K562 (cell line): ENCODE measurements around the gene EPHB4. TPM values are rescaled to one million over a fixed set of nuclear protein-coding genes. Genes with fewer than 3 reads are reported as not detected.
A peak's percentile ranks its signal among the peaks of the same experiment; 100 is the strongest.

Experiments
- ASH1L ChIP-seq: fragments of 450-650 bp; IDR thresholded peaks from 2 replicates; pipeline ENCODE4 v1.6.1; 2018; ENCODE audit warnings: borderline replicate concordance, mild to moderate bottlenecking, low read depth; ENCODE audit not compliant: partially characterized antibody
- CBFA2T2 ChIP-seq: fragments of 450-650 bp; conservative IDR thresholded peaks from 2 replicates; pipeline ENCODE4 v1.6.1; 2017; ENCODE audit warnings: mild to moderate bottlenecking
- DPF2 ChIP-seq: fragments of 450-650 bp; IDR thresholded peaks from 2 replicates; pipeline ENCODE4 v1.6.1; 2016
- NCOA4 ChIP-seq: fragments of 450-650 bp; IDR thresholded peaks from 2 replicates; pipeline ENCODE4 v1.6.1; 2018; ENCODE audit warnings: mild to moderate bottlenecking; ENCODE audit not compliant: partially characterized antibody
- NR2C2 ChIP-seq, 2 experiments: fragments of 200-800 bp in 1 of 2; sonication (Bioruptor generic) in 1 of 2; sonication (generic) in 1 of 2; formaldehyde crosslinking in 1 of 2; IDR thresholded peaks; 2 replicates each; pipeline versions ENCODE4 v1.6.1 to v1.8.0; 2016 to 2022; ENCODE audit warnings: mild to moderate bottlenecking in 1 of 2, missing compliant biosample characterization in 1 of 2, missing genetic modification characterization in 1 of 2, missing genetic modification reagents in 1 of 2
- POLR2G ChIP-seq: fragments of 200-400 bp; formaldehyde crosslinking; IDR thresholded peaks from 2 replicates; pipeline ENCODE4 v1.6.1; 2017; ENCODE audit warnings: low read depth, mild to moderate bottlenecking, antibody characterized with exemption, low read length, moderate library complexity
- PURB ChIP-seq: sonication (generic); formaldehyde crosslinking; IDR thresholded peaks from 2 replicates; pipeline ENCODE4 v1.9.0; 2021; ENCODE audit warnings: low read depth, mild to moderate bottlenecking, missing genetic modification reagents
- TCF7L2 ChIP-seq: fragments of 150-350 bp; IDR thresholded peaks from 2 replicates; pipeline ENCODE4 v1.6.1; 2016; ENCODE audit warnings: low read depth, mild to moderate bottlenecking, low read length, moderate library complexity
- TRIM28 ChIP-seq: fragments of 450-650 bp; IDR thresholded peaks from 2 replicates; pipeline ENCODE4 v1.6.1; 2017
- UBTF ChIP-seq, 2 experiments: IDR thresholded peaks; 2 replicates each; pipeline ENCODE4 v1.6.1; 2012; ENCODE audit warnings: improper control_type of control experiment in 2 of 2, low read depth in 2 of 2, low read length in 2 of 2, borderline replicate concordance in 1 of 2
- YY1 ChIP-seq, 3 experiments: IDR thresholded peaks; 2 replicates each; pipeline ENCODE4 v1.6.1; 2011; ENCODE audit warnings: low read length in 2 of 3, mild to moderate bottlenecking in 2 of 3, moderate library complexity in 2 of 3, borderline replicate concordance in 1 of 3, control low read depth in 1 of 3, low read depth in 1 of 3; ENCODE audit not compliant: insufficient read depth in 3 of 3, insufficient replicate concordance in 2 of 3, control insufficient read depth in 1 of 3, insufficient read length in 1 of 3; ENCODE audit errors: extremely low read depth in 1 of 3
- ZBTB7A ChIP-seq: IDR thresholded peaks from 2 replicates; pipeline ENCODE4 v1.6.1; 2011; ENCODE audit warnings: low read depth, mild to moderate bottlenecking, low read length, moderate library complexity, borderline replicate concordance; ENCODE audit not compliant: control insufficient read depth
- ZNF395 ChIP-seq: fragments of 200-800 bp; sonication (Bioruptor generic); IDR thresholded peaks from 2 replicates; pipeline ENCODE4 v1.6.1; 2017; ENCODE audit warnings: missing genetic modification characterization, missing compliant biosample characterization
- ZNF57 ChIP-seq: fragments of 450-650 bp; formaldehyde crosslinking; IDR thresholded peaks from 2 replicates; pipeline ENCODE4 v1.4.0; 2020; ENCODE audit warnings: mild to moderate bottlenecking, moderate library complexity
- polyA plus RNA-seq, 8 experiments: library from polyadenylated mRNA; depleted of rRNA in 4 of 8; stranded (reverse) in 5 of 8; unstranded in 3 of 8; fragments of >200 nt; fragmentation: Nextera tagmentation in 2 of 8; fragmentation: Illumina TruSeq in 1 of 8; extraction: Ambion mirVana in 2 of 8; extraction: Trizol in 1 of 8; gene quantifications; 2 replicates each; pipeline versions ENCODE4 v1.2.1 to v1.2.3, GENCODE V29; 2011 to 2014; ENCODE audit warnings: inconsistent platforms in 1 of 8, missing spikeins in 1 of 8
- total RNA-seq, 7 experiments: library from RNA; depleted of rRNA in 6 of 7; stranded (reverse); fragments of >200 nt in 6 of 7; fragmentation: Illumina TruSeq in 2 of 7; extraction: Trizol in 2 of 7; gene quantifications; 2 replicates each; pipeline versions ENCODE4 v1.2.1 to v1.2.3, GENCODE V29; 2011 to 2021; ENCODE audit warnings: low replicate concordance in 1 of 7
- TF ChIP-seq, protein P1 (sequence below): fragments of 250-450 bp; sonication (Bioruptor Pico); IDR thresholded peaks from 2 replicates; pipeline ENCODE4 v1.4.0; 2020; ENCODE audit warnings: mild to moderate bottlenecking, moderate library complexity
- TF ChIP-seq, protein P2 (sequence below): fragments of 450-650 bp; IDR thresholded peaks from 2 replicates; pipeline ENCODE4 v1.6.1; 2018; ENCODE audit warnings: mild to moderate bottlenecking, low read depth; ENCODE audit not compliant: partially characterized antibody
- TF ChIP-seq, protein P3 (sequence below): sonication (generic); IDR thresholded peaks from 2 replicates; pipeline ENCODE4 v1.6.1; 2016

Gene EPHB4
- total and polyA plus RNA-seq, 9 of the 15 experiments (the other 6 are each of a cell fraction or from before 2014, with no cell fraction given) = 1.2 to 82.1 (median 37.9) TPM

DNA sequence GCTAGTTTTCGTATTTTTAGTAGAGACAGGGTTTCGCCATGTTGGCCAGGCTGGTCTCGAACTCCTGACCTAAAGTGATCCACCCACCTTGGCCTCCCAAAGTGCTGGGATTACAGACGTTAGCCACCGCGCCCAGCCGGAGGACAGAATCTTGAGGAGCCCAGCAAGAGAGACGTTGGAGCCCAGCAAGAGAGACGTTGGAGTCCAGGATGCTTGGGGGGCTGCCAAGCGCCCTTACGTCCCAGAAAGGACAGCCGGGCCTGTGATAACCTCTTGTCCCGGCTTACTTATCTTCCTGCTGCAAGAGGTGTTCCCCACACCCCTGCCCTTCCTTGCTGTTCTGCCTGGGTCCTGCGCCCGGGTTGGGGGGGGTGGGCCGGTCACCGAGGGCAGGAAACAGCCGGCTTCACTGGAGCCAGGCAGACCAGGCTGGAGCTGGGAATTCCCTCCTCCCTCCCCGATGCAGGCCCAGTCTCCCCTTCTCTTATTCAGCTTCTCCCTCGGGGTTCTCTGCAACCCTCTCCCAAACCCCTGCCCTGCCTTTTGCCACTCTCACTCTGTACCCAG is 1.9 kb upstream of the EPHB4 start (continued):
- TF ChIP-seq UBTF (IDR thresholded peaks at IDR 0.05; ENCODE audit: borderline replicate concordance in 1 of 2, low read depth in 2 of 2, low read length in 2 of 2) (no peak; a peak in 1 of 4 replicates), ASH1L (no peak), ZNF57 (CRISPR knock-in tag) (no peak), NCOA4 (no peak), CBFA2T2 (peak; percentile 94), DPF2 (peak; percentile 91), NR2C2 (CRISPR knock-in tag; IDR thresholded peaks at IDR 0.05) (no peak), NR2C2 (tag; IDR thresholded peaks at IDR 0.05) (no peak), TRIM28 (no peak), YY1 (IDR thresholded peaks at IDR 0.05; ENCODE audit: borderline replicate concordance in 1 of 3, control insufficient read depth in 1 of 3, extremely low read depth in 1 of 3, insufficient read depth in 3 of 3, insufficient read length in 1 of 3, insufficient replicate concordance in 2 of 3, low read depth in 1 of 3, low read length in 2 of 3) (no peak), POLR2G (no peak), PURB (CRISPR knock-in tag) (no peak), ZNF395 (CRISPR knock-in tag) (peak; percentile 71; the same call in 1 of the 2 replicates), ZBTB7A (peak; percentile 95; the same call in 1 of the 2 replicates), TCF7L2 (no peak)
- TF ChIP-seq, protein P1, sequence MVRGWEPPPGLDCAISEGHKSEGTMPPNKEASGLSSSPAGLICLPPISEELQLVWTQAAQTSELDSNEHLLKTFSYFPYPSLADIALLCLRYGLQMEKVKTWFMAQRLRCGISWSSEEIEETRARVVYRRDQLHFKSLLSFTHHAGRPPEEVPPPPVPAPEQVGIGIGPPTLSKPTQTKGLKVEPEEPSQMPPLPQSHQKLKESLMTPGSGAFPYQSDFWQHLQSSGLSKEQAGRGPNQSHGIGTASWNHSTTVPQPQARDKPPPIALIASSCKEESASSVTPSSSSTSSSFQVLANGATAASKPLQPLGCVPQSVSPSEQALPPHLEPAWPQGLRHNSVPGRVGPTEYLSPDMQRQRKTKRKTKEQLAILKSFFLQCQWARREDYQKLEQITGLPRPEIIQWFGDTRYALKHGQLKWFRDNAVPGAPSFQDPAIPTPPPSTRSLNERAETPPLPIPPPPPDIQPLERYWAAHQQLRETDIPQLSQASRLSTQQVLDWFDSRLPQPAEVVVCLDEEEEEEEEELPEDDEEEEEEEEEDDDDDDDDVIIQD (CRISPR knock-in tag) = no peak
- TF ChIP-seq, protein P2, sequence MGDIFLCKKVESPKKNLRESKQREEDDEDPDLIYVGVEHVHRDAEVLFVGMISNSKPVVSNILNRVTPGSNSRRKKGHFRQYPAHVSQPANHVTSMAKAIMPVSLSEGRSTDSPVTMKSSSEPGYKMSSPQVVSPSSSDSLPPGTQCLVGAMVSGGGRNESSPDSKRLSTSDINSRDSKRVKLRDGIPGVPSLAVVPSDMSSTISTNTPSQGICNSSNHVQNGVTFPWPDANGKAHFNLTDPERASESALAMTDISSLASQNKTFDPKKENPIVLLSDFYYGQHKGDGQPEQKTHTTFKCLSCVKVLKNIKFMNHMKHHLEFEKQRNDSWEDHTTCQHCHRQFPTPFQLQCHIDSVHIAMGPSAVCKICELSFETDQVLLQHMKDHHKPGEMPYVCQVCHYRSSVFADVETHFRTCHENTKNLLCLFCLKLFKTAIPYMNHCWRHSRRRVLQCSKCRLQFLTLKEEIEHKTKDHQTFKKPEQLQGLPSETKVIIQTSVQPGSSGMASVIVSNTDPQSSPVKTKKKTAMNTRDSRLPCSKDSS = no peak
- TF ChIP-seq, protein P3, sequence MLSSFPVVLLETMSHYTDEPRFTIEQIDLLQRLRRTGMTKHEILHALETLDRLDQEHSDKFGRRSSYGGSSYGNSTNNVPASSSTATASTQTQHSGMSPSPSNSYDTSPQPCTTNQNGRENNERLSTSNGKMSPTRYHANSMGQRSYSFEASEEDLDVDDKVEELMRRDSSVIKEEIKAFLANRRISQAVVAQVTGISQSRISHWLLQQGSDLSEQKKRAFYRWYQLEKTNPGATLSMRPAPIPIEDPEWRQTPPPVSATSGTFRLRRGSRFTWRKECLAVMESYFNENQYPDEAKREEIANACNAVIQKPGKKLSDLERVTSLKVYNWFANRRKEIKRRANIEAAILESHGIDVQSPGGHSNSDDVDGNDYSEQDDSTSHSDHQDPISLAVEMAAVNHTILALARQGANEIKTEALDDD = no peak
